Suppressor macrophage treated with lipopolysaccharide for 1 hour (primary cell): ENCODE results near the gene SPECC1L.
"Not testable (repeated sequence)": the region's sequence is repeated elsewhere in the genome, so short reads cannot be mapped to it uniquely, and the experiment has no call there.

Experiments
- DNase-seq, 3 donors: peaks; one replicate each; pipeline ENCODE4 v3.0.0-alpha.2; 2020 to 2022

The SPECC1L gene

GRCh38 chr22:24289114-24289513 lies 18.5 kb downstream of the SPECC1L start:
- DNase-seq = no peak

DNA sequence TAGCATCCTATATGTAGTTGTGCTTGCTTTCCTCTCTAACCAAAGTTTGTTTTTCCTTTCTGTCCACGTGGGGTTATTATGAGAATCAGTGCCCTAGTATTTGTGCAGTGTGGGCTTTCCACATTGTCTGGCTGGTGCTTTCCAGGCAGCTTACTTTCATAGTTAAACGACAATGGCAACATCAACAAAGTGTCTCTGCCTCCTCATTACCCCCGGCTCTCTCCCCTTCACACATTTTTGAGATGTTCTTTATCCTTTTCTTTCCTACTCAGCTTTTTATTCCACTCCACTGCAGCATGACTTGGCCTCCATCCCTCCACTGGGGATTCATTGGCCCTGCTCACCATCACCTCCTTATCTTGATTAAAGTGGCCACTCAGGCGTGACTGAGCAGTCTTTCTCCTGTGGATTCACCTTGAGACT lies 19.1 kb downstream of the SPECC1L start:
- DNase-seq = no peak

DNA sequence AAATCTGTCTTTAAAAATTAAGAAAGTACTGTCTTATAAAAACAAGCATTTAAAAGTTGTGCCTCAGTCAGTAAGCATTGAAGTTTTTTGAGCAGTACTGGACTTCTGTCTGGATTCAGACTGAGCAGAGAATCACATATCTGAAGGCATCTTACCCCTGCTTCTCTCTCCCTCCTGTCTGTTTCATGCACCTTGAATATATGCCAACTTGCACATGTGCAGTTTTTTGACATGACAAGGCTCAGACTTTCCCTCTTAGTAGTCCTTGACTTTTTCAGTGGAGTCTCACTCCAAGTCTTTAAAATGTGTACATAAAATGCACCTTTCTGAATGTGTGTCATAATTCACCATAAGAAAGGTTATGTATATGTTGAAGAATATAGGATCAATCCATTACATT lies 19.8 kb downstream of the SPECC1L start:
- DNase-seq = no peak

- no peak for DNase-seq
These were observed 21.0 kb downstream of the SPECC1L start for GRCh38 chr22:24291515-24292201.

DNA sequence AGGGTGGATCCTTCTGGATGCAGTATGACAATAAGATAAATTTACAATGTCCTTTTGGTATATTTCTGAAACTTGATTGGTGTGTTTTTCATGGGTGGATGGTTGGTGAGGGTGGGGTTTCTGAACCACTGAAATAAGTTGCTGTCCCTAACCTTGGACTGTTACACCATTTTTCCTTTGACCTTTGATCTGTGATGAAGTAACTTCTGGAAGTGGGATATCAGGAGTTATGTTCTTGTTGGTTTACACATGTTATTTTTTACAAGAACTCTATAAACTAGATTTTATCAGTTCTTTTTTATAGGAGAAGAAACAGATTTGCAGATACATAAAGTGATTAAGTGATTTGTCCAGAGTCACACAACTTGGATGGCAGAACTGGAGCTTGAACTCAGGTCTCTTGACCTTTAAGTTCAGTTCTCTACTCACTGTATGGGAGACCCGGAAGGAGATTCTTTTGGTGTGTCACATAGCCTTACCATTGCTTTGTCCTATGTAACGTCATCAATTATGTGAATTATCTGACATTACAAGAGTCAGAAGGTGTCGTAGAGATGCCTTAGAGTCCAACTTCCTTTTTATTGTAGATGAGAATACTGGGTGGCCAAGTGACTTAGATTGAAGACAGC lies 21.7 kb downstream of the SPECC1L start:
- DNase-seq = not testable (repeated sequence)

- not testable (repeated sequence) for DNase-seq
These were observed 24.3 kb downstream of the SPECC1L start for GRCh38 chr22:24294913-24295312.

DNA sequence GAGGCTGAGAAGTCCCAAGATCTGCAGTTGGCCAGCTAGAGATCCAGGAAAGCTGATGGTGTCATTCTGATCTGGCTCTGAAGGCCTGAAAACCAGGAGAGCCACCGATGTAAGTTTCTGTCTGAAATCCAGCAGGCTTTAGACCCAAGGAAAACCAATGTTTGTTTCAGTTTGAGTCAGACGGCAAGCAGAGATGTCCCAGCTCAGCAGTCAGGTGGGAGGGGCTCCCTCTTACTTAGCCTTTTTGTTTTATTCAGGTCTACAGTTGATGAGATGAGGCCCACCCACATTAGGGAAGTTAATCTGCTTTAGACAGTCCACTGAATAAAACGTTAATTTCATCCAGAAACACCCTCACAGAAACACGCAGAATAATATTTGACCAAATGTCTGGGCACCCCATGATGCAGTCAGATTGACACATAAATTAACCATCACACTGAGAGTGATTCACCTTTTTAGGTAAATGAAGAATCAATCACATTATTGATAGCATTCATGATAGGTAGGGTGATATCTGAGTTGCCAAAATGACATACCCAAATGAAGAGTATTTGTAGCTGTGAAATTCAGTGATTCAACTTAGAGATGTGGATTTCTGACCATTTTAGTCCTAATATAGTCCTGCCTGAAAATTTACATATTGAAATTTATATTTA lies 28.0 kb downstream of the SPECC1L start:
- DNase-seq = not testable (repeated sequence)

DNA sequence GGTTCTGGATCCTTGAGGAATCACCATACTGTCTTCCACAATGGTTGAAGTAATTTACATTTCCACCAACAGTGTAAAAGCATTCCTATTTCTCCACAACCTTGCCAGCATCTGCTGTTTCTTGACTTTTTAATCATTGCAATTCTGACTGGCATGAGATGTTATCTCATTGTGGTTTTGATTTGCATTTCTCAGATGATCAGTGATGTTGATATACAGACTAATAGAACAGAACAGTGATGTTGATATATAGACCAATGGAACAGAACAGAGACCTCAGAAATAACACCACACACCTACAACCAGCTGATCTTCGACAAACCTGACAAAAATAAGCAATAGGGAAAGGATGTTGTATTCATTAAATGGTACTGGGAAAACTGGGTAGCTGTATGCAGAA lies 29.9 kb downstream of the SPECC1L start:
- not testable (repeated sequence) for DNase-seq

- DNase-seq = no peak
These were observed 32.0 kb downstream of the SPECC1L start for GRCh38 chr22:24302591-24302990.

GRCh38 chr22:24303007-24303406 lies 32.4 kb downstream of the SPECC1L start:
- peak; percentile 17 to 46 (median 44) for DNase-seq

DNA sequence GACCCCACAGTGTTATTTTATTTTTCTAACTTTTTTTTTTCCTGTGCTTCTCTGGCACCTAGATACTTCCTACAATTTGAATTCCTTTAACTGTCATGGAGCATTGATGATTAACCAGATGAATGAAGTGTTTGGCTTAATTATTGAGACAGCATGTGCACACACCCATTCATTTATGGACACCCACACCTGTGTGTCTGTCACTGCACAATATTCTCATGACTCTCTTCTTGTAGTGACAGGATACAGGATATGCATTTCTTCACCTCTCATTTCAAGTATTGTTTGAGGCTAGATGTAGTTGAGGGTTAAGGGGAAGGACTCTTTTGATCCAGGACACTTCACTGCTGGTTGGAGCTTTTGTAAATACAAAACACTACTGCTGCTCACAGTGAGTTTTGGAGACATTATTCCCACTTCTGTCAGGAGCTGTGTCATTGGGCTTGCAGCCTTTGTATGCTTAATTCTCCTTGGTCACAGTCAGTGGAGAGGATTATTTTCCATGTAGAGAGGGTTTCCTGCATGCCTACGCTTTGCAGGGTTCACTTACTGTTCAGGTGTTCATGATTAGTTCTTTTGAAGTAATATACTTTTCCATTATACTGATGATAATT lies 33.5 kb downstream of the SPECC1L start:
- no peak for DNase-seq

- no peak for DNase-seq
These were observed 34.6 kb downstream of the SPECC1L start for GRCh38 chr22:24305260-24305692.

DNA sequence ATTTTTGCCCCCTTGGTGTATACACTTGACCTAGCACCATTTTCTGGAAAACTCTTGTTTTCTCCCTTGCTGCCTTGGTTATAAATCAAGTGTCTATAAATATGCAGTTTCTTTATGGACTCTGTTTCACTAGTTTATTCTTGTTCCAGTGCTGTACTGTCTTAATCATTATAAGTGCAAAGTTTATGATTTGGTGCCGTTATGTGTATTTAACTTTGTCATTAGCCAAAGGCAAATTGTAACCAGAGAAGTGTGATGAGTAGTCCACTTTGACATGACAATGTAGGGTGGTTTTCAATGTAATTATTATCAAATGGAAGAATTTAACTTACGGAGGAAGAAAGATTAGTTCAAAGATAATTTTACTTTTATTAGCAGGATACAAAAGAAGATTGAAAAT lies 40.3 kb downstream of the SPECC1L start:
- DNase-seq = no peak

DNA sequence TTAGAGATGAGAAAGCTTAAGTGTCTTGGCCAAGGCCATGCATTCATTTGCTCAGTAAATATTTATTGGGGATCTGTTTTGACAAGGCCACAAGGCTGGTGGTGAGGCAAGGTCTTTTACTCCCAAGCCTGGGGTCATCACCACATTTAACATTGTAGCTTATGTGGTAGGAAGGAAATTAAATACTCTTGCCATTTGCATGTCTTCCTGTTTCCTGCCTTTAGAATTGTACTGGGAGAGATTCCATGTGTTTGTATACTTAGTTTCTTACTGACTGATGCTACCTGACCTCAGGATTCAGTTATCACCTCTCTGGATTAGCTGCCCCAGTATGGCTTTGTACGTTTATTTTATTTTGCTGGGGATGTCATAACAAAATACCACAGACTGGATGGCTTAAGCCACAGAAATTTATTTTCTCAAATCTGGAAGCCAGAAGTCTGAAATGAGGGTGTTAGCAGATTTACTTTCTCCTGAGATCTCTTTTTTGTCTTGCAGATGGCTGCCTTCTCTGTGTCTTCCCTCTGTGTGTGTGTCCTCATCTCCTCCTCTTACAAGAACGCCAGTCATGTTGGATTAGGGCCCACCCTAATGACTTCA lies 44.8 kb downstream of the SPECC1L start:
- no peak for DNase-seq

DNA sequence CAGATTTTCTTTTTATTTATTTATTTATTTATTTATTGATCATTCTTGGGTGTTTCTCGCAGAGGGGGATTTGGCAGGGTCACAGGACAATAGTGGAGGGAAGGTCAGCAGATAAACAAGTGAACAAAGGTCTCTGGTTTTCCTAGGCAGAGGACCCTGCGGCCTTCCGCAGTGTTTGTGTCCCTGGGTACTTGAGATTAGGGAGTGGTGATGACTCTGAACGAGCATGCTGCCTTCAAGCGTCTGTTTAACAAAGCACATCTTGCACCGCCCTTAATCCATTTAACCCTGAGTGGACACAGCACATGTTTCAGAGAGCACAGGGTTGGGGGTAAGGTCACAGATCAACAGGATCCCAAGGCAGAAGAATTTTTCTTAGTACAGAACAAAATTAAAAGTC lies 45.6 kb downstream of the SPECC1L start:
- DNase-seq = not testable (repeated sequence)

GRCh38 chr22:24317511-24317910 lies 46.9 kb downstream of the SPECC1L start:
- DNase-seq = not testable (repeated sequence)

GRCh38 chr22:24319451-24319850 lies 48.8 kb downstream of the SPECC1L start:
- no peak for DNase-seq

GRCh38 chr22:24321999-24322398 lies 51.4 kb downstream of the SPECC1L start:
- DNase-seq = no peak

DNA sequence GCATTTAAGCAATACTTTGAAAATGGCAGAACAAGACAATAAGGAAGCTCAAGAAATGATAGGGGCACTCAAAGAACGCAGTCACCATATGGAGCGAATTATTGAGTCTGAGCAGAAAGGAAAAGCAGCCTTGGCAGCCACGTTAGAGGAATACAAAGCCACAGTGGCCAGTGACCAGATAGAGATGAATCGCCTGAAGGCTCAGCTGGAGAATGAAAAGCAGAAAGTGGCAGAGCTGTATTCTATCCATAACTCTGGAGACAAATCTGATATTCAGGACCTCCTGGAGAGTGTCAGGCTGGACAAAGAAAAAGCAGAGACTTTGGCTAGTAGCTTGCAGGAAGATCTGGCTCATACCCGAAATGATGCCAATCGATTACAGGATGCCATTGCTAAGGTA lies 51.9 kb downstream of the SPECC1L start:
- no peak for DNase-seq

- no peak for DNase-seq
These were observed 52.6 kb downstream of the SPECC1L start for GRCh38 chr22:24323233-24323632.

DNA sequence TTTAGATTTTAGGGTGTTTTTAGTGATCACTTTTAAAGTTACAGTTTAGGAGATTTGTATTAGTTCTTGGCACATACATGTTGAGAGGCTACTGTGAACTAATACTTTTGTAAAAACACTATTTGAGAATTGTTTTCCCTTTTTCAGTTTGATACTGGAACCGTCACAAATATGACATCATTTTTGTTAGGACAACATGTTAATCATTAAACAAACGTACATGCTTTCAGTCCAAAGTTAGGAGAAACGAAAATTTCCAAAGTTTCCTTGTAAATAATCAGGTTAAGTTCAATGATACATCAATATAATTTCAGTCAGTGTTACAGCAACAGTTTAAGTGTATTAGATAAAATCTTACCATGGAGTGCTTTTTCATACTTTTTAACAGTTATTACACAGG lies 53.1 kb downstream of the SPECC1L start:
- no peak for DNase-seq

- no peak for DNase-seq
These were observed 53.5 kb downstream of the SPECC1L start for GRCh38 chr22:24324137-24324536.

DNA sequence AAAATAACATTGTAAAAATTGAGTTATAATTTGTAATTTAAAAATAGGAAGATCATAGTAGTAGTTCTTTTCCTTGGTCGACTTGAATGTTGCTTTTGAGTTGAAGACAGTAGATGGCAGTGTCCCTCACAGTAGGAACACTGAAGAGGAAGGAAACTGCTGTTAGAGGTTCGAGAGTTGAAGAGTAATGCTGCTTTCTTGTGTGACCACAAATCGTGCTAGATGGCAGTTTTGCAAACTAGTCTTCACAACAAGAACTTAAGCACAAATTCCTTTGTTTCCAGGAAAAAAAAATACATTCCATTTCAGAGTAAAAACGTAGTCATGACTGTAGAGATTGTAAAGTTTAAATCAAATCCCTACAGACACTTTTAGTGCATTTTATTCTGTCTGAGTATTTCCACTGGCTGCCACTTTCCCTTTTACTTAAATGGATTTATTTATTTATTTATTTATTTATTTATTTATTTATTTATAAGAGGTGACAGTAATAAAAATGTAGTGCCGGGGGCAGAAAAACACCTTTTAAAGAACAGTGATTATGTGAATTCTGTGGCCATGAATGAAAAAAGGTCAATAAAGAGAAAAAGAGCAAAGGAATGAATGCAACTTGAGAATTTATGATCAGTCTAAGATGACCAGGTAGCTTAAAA lies 54.6 kb downstream of the SPECC1L start:
- DNase-seq = peak; percentile 78 to 89 (median 87)
